T47D (cell line): Measurements from ENCODE around the gene CD300E.

ENCODE experiments used
- DNase-seq, 2 experiments: peaks; one replicate each; pipeline versions ENCODE4 v3.0.0 to v3.0.0-alpha.2; 2011 to 2012; ENCODE audit warnings: low read depth in 1 of 2, low spot score in 1 of 2
- JUND ChIP-seq: IDR thresholded peaks from 2 replicates; pipeline ENCODE4 v1.6.1; 2012; ENCODE audit warnings: low read depth
- in situ Hi-C: cut with HindIII; loops from 2 replicates; pipeline ENCODE4 v1.10.0; 2016; ENCODE audit warnings: low sequenced_read_pairs, low pct_unique_long_range_greater_than_20kb

Gene CD300E

DNA sequence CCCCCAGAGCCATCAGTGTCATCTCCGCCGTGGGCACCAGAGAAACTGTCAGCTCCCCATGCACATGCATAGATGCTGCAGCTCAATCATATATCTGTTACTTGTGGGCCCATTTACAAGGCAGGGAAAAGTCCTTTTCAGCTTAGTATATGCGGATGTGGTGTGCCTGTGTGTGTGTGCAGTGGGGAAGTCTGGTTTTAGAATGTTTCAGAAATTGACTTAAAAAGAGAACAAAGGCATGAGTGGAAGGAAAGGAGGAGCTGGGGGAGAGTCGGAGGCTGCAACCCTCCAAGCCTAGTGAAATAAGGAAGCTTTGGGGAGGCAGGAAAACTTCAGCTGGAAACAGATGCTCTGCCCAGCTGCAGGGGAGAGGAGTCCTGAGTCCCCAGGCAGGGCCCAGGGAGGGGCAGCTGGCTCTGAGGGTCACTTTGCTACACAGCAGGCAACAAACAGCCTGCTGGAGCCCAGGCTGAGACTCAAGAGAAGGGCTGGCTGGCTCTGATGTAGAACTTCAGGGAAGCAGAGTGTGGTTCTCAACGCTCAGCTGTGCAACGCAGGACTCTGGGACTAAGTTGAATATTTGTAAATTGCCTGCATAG lies 20.4 kb downstream of the CD300E start:
- no peak for TF ChIP-seq JUND
- in situ Hi-C loops = no loop called here
- DNase-seq = no peak

GRCh38 chr17:74601944-74602572 lies 21.5 kb downstream of the CD300E start:
- no peak for TF ChIP-seq JUND
- in situ Hi-C loops = no loop called here
- peak; percentile 35 to 63 for DNase-seq

DNA sequence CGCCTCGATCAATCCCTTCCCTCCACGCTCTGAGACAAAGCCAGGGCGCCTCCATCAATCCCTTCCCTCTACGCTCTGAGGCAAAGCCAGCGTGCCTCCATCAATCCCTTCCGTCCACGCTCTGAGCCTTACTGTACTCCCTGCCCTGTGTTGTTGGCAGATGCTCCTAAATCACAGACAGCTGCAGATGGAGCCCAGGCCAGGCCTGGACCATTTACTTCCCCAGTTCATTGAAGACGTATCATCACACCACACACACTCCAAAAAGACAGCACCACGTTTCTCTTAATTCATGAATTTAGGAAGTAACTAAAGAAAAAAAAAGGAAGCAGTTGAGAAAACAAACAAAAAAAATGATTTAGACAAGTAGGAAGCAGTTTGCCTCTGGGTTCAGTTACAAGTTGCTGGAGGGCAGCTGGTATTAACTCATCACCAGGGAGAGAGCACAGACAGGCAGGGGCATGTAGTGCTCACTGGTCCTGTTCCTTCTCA lies 24.0 kb downstream of the CD300E start:
- DNase-seq = no peak
- in situ Hi-C loops = no loop called here
- TF ChIP-seq JUND = no peak

- TF ChIP-seq JUND = no peak
- in situ Hi-C loops = no loop called here
- DNase-seq = no peak
These were observed 24.5 kb downstream of the CD300E start for GRCh38 chr17:74599023-74599399.

- TF ChIP-seq JUND = no peak
These were observed 25.1 kb downstream of the CD300E start for GRCh38 chr17:74598346-74599022.

GRCh38 chr17:74597069-74597790 lies 26.3 kb downstream of the CD300E start:
- no peak for TF ChIP-seq JUND
- in situ Hi-C loops = no loop called here
- no peak for DNase-seq

More at GRCh38 chr17:74598346-74599022, 25.1 kb downstream of the CD300E start:
- in situ Hi-C loops = no loop called here
- DNase-seq = no peak

- DNase-seq = no peak
- no peak for TF ChIP-seq JUND
- in situ Hi-C loops = no loop called here
These were observed 28.3 kb downstream of the CD300E start for GRCh38 chr17:74595037-74595750.

GRCh38 chr17:74592087-74592990 lies 31.2 kb downstream of the CD300E start, which contains the start of gene CD300LD:
TSS of gene CD300LD (minus strand) at chr17:74592283. CDS start at chr17:74592202, 81 bp downstream.
- in situ Hi-C loops = no loop called here
- DNase-seq = no peak
- TF ChIP-seq JUND = no peak

DNA sequence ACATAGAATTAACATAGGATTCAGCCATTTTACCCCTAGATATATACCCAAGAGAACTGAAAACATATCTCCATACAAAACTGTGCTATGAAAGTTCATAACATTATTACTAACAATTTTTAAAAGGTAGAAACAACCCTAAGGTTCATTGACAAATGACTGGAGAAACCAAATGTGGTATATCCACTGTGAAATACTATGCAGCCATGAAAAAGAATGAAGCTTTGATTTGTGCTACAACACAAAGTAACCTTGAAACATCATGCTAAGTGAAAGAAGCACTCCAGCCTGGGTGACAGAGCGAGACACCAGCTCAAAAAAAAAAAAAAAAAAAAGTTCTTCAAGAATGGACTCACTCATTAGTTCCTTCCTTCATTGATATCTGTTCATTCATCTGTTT lies 32.0 kb downstream of the CD300E start:
- no peak for DNase-seq
- TF ChIP-seq JUND = no peak
- in situ Hi-C loops = no loop called here

GRCh38 chr17:74585711-74586110 lies 37.8 kb downstream of the CD300E start:
- no peak for DNase-seq
- TF ChIP-seq JUND = no peak
- in situ Hi-C loops = no loop called here
